A549 (cell line): Measurements from ENCODE around the gene EBF4. TPM values are rescaled to one million over a fixed set of nuclear protein-coding genes. Genes with fewer than 3 reads are reported as not detected.

Source experiments
- ATAC-seq, 2 experiments: fragments of 200-7000 bp in 1 of 2; fragments of >200 bp in 1 of 2; cut with Nextera tagmentation in 1 of 2; cut with Tn5 transposase in 1 of 2; 3 replicates each; pipeline versions ENCODE4 v1.8.0 to v1.9.1; 2018 to 2020; ENCODE audit warnings: mild to moderate bottlenecking in 1 of 2, moderate library complexity in 1 of 2
- CTCF ChIA-PET: fragments of 300-600 bp; sonication (Branson Sonifier 250); formaldehyde crosslinking; extraction: SDS; loops from one replicate; lab custom pipeline; 2021; ENCODE audit warnings: antibody characterized with exemption, inconsistent platforms; lab: Yijun Ruan, JAX
- POLR2A ChIA-PET: fragments of 350-600 bp; formaldehyde crosslinking; extraction: SDS; loops from one replicate; lab custom pipeline; 2021; ENCODE audit warnings: antibody characterized with exemption, inconsistent platforms; lab: Yijun Ruan, JAX
- DNase-seq, 2 experiments: peaks; one replicate each; pipeline versions ENCODE4 v3.0.0 to v3.0.0-alpha.2; 2011 to 2016; ENCODE audit warnings: low read depth in 1 of 2, low spot score in 1 of 2
- FAIRE-seq: peaks from 2 replicates; lab custom pipeline; 2011; peaks lifted over from hg19 to GRCh38; lab: Jason Lieb, UNC
- H3K27ac ChIP-seq, 2 experiments: fragments of >200 bp; sonication (Bioruptor Twin); formaldehyde crosslinking; 3 replicates each; pipeline ENCODE4 v1.5.1; 2016 to 2017
- H3K4me1 ChIP-seq: fragments of >200 bp; sonication (Bioruptor Twin); formaldehyde crosslinking; 3 replicates; pipeline ENCODE4 v1.6.1; 2016
- H3K4me2 ChIP-seq: fragments of >200 bp; sonication (Bioruptor Twin); formaldehyde crosslinking; 3 replicates; pipeline ENCODE4 v1.6.1; 2016
- H3K4me3 ChIP-seq: fragments of >200 bp; sonication (Bioruptor Twin); formaldehyde crosslinking; 3 replicates; pipeline ENCODE4 v1.5.1; 2016
- H3K9me3 ChIP-seq: fragments of >200 bp; sonication (Bioruptor Twin); formaldehyde crosslinking; 3 replicates; pipeline ENCODE4 v1.6.1; 2016
- CBX2 ChIP-seq: fragments of 200-600 bp; sonication (generic); IDR thresholded peaks from 2 replicates; pipeline ENCODE4 v1.6.1; 2016; ENCODE audit warnings: low read depth, mild to moderate bottlenecking, borderline replicate concordance
- EHMT2 ChIP-seq: fragments of 200-600 bp; sonication (generic); IDR thresholded peaks from 2 replicates; pipeline ENCODE4 v1.6.1; 2016; ENCODE audit warnings: antibody characterized with exemption, low read depth, mild to moderate bottlenecking, moderate library complexity
- HDAC2 ChIP-seq: fragments of 200-600 bp; sonication (generic); IDR thresholded peaks from 2 replicates; pipeline ENCODE4 v1.6.1; 2016
- MAFK ChIP-seq: fragments of 450-650 bp; IDR thresholded peaks from 2 replicates; pipeline ENCODE4 v1.6.1; 2014; ENCODE audit not compliant: partially characterized antibody
- MYC ChIP-seq: IDR thresholded peaks from 2 replicates; pipeline ENCODE4 v1.6.1; 2012; ENCODE audit warnings: mild to moderate bottlenecking, inconsistent platforms, low read length, improper control_type of control experiment, borderline replicate concordance
- NFE2L2 ChIP-seq: fragments of 150-350 bp; conservative IDR thresholded peaks from 2 replicates; pipeline ENCODE4 v1.6.1; 2014; ENCODE audit warnings: low read length
- POLR2A ChIP-seq: IDR thresholded peaks from 2 replicates; pipeline ENCODE4 v1.6.1; 2012; ENCODE audit warnings: mild to moderate bottlenecking, low read length
- RCOR1 ChIP-seq: fragments of 150-350 bp; IDR thresholded peaks from 2 replicates; pipeline ENCODE4 v1.6.1; 2014; ENCODE audit warnings: antibody characterized with exemption, low read length, low read depth
- TFCP2L1 ChIP-seq: fragments of 250-450 bp; sonication (Bioruptor Pico); IDR thresholded peaks from 2 replicates; pipeline ENCODE4 v1.5.0; 2021; ENCODE audit warnings: mild to moderate bottlenecking
- ZFP36 ChIP-seq: fragments of 450-650 bp; IDR thresholded peaks from 2 replicates; pipeline ENCODE4 v1.6.1; 2014; ENCODE audit warnings: borderline replicate concordance; ENCODE audit not compliant: partially characterized antibody
- ZSCAN20 ChIP-seq: fragments of 250-450 bp; sonication (Bioruptor Pico); IDR thresholded peaks from 2 replicates; pipeline ENCODE4 v1.8.0; 2022; ENCODE audit warnings: mild to moderate bottlenecking, moderate library complexity
- WGBS: methylation state at CpG from one replicate; pipeline ENCODE4 v1.1.6; 2017; ENCODE audit errors: missing lambda C conversion rate; 5-methylcytosine and 5-hydroxymethylcytosine counted together
- polyA plus RNA-seq, 4 experiments: library from polyadenylated mRNA; depleted of rRNA in 3 of 4; stranded (reverse); fragments of >200 nt; fragmentation: RNase III in 1 of 4; extraction: RNeasy Plus Mini Kit Qiagen cat#74134 plus additional on column Dnase treatment in 1 of 4; gene quantifications; 2 replicates in 3 of 4; 3 replicates in 1 of 4; pipeline ENCODE4 v1.2.3, GENCODE V29; 2011 to 2017
- TF ChIP-seq, protein P1 (sequence below): fragments of >200 bp; sonication (Bioruptor Twin); formaldehyde crosslinking; IDR thresholded peaks from 2 replicates; pipeline ENCODE4 v1.6.1; 2016
- TF ChIP-seq, protein P2 (sequence below): fragments of >200 bp; sonication (Bioruptor Twin); formaldehyde crosslinking; IDR thresholded peaks from 3 replicates; pipeline ENCODE4 v1.5.1; 2016
- TF ChIP-seq, protein P3 (sequence below): fragments of 200-600 bp; sonication (generic); IDR thresholded peaks from 2 replicates; pipeline ENCODE4 v1.6.1; 2016; ENCODE audit warnings: antibody characterized with exemption, mild to moderate bottlenecking, moderate library complexity
- TF ChIP-seq, protein P4 (sequence below): fragments of 150-350 bp; IDR thresholded peaks from 2 replicates; pipeline ENCODE4 v1.6.1; 2014; ENCODE audit warnings: low read depth, mild to moderate bottlenecking, low read length
- TF ChIP-seq, protein P5 (sequence below): fragments of 250-450 bp; sonication (Bioruptor Pico); IDR thresholded peaks from 2 replicates; pipeline ENCODE4 v1.5.0; 2021; ENCODE audit warnings: mild to moderate bottlenecking, moderate library complexity, borderline replicate concordance

Gene EBF4
- polyA plus RNA-seq, 2 of the 4 experiments (the other 2 are of a cell fraction): 2.2 to 3.2 TPM

DNA sequence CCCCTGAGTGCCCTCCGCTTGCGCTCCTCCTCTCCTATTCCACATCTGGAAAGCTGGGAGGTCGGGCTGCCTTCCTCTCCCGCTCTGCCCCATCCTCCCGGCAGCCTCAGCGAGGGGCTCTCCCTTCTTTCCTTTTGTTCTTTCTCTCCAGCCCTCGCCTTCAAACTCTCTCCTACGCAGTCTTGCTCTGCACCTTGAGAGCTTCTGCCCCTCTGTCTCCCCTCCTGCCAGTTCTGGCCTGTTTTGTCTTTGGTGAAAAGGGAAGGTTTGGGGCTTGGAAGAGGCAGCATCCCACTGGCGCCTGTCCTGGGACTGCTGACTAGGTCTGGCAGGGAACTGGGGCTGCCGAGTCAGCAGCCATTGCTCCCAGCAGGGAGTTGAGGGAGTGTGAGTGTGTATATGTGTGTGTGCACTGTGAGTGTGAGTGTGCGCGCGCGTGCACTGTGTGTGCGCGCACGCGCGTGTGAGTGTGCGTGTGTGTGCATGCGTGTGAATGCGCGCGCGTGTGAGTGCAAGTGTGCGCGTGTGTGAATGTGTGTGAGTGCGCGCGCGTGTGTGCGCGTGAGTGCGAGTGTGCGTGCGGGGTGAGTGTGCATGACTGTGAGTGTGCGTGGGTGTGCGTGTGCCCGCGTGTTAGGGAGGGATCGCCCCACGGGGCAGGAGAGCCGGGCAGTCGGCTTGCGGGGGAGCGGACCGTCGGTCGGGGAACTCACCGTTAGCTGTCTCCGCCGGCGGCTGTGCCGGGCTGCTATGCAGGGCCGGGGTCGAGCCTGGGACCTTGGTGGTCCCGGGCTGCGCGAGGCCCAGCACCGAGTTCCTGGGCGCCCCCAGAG is 107.3 kb downstream of the EBF4 start:
- ChIA-PET CTCF (interaction anchor here (0.7 to 2.7 kb wide), 7 partner anchors 10 to 107 kb away, joined by 3 to 8 read pairs (median 3); no protein-coding TSS in a partner anchor), POLR2A (no interaction called here)
- H3K4me3 ChIP-seq: 0 out of 3 replicates have a peak overlapping the region, but pooled peaks have one; percentile 14
- DNase-seq (no peak), ATAC-seq (peak in 1 of 2 experiments; percentile 16; a peak in 1 of 6 replicates), FAIRE-seq (no peak)
- H3K27ac ChIP-seq: no peak overlapping the region
- peak; percentile 49 for TF ChIP-seq MAFK
- no peak for TF ChIP-seq MYC
- TF ChIP-seq, protein P1, sequence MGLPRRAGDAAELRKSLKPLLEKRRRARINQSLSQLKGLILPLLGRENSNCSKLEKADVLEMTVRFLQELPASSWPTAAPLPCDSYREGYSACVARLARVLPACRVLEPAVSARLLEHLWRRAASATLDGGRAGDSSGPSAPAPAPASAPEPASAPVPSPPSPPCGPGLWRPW: no peak
- no peak for TF ChIP-seq CBX2
- no peak for TF ChIP-seq ZFP36
- no peak for TF ChIP-seq EHMT2
- no peak for TF ChIP-seq TFCP2L1 (CRISPR knock-in tag)
- TF ChIP-seq, protein P2, sequence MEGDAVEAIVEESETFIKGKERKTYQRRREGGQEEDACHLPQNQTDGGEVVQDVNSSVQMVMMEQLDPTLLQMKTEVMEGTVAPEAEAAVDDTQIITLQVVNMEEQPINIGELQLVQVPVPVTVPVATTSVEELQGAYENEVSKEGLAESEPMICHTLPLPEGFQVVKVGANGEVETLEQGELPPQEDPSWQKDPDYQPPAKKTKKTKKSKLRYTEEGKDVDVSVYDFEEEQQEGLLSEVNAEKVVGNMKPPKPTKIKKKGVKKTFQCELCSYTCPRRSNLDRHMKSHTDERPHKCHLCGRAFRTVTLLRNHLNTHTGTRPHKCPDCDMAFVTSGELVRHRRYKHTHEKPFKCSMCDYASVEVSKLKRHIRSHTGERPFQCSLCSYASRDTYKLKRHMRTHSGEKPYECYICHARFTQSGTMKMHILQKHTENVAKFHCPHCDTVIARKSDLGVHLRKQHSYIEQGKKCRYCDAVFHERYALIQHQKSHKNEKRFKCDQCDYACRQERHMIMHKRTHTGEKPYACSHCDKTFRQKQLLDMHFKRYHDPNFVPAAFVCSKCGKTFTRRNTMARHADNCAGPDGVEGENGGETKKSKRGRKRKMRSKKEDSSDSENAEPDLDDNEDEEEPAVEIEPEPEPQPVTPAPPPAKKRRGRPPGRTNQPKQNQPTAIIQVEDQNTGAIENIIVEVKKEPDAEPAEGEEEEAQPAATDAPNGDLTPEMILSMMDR: no peak
- 0 out of 2 replicates have a peak, but pooled peaks have one; percentile 7 for TF ChIP-seq POLR2A
- no peak for TF ChIP-seq HDAC2
- TF ChIP-seq ZSCAN20: no peak
- no peak for TF ChIP-seq RCOR1
- no peak for TF ChIP-seq NFE2L2
- TF ChIP-seq, protein P3, sequence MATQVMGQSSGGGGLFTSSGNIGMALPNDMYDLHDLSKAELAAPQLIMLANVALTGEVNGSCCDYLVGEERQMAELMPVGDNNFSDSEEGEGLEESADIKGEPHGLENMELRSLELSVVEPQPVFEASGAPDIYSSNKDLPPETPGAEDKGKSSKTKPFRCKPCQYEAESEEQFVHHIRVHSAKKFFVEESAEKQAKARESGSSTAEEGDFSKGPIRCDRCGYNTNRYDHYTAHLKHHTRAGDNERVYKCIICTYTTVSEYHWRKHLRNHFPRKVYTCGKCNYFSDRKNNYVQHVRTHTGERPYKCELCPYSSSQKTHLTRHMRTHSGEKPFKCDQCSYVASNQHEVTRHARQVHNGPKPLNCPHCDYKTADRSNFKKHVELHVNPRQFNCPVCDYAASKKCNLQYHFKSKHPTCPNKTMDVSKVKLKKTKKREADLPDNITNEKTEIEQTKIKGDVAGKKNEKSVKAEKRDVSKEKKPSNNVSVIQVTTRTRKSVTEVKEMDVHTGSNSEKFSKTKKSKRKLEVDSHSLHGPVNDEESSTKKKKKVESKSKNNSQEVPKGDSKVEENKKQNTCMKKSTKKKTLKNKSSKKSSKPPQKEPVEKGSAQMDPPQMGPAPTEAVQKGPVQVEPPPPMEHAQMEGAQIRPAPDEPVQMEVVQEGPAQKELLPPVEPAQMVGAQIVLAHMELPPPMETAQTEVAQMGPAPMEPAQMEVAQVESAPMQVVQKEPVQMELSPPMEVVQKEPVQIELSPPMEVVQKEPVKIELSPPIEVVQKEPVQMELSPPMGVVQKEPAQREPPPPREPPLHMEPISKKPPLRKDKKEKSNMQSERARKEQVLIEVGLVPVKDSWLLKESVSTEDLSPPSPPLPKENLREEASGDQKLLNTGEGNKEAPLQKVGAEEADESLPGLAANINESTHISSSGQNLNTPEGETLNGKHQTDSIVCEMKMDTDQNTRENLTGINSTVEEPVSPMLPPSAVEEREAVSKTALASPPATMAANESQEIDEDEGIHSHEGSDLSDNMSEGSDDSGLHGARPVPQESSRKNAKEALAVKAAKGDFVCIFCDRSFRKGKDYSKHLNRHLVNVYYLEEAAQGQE: no peak
- TF ChIP-seq, protein P4, sequence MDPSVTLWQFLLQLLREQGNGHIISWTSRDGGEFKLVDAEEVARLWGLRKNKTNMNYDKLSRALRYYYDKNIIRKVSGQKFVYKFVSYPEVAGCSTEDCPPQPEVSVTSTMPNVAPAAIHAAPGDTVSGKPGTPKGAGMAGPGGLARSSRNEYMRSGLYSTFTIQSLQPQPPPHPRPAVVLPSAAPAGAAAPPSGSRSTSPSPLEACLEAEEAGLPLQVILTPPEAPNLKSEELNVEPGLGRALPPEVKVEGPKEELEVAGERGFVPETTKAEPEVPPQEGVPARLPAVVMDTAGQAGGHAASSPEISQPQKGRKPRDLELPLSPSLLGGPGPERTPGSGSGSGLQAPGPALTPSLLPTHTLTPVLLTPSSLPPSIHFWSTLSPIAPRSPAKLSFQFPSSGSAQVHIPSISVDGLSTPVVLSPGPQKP: no peak
- TF ChIP-seq, protein P5, sequence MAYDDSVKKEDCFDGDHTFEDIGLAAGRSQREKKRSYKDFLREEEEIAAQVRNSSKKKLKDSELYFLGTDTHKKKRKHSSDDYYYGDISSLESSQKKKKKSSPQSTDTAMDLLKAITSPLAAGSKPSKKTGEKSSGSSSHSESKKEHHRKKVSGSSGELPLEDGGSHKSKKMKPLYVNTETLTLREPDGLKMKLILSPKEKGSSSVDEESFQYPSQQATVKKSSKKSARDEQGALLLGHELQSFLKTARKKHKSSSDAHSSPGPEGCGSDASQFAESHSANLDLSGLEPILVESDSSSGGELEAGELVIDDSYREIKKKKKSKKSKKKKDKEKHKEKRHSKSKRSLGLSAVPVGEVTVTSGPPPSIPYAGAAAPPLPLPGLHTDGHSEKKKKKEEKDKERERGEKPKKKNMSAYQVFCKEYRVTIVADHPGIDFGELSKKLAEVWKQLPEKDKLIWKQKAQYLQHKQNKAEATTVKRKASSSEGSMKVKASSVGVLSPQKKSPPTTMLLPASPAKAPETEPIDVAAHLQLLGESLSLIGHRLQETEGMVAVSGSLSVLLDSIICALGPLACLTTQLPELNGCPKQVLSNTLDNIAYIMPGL (CRISPR knock-in tag): no peak
- peaks cover 15% of the 10 kb centered on the region; the same call in 2 of the 3 replicates for H3K9me3 ChIP-seq
- no peaks in the 10 kb centered on the region for H3K4me1 ChIP-seq
- WGBS: 48% methylated on average over 61 of the region's 61 CpGs
- peak overlapping the region; percentile 44; the same call in 2 of the 3 replicates for H3K4me2 ChIP-seq
